Chondrocyte (in vitro differentiated cells): ENCODE results near the gene PIP4K2C. TPM values are rescaled to one million over a fixed set of nuclear protein-coding genes. Genes with fewer than 3 reads are reported as not detected.
"Not testable (repeated sequence)": the region's sequence is repeated elsewhere in the genome, so short reads cannot be mapped to it uniquely, and the experiment has no call there.

ENCODE experiments used
- DNase-seq: peaks from one replicate; pipeline ENCODE4 v3.0.0; 2021; ENCODE audit warnings: mixed read lengths, low spot score
- H3K27ac Mint-ChIP-seq: one replicate; pipeline ENCODE4 v1.8.0; 2021; ENCODE audit warnings: mild to moderate bottlenecking, moderate library complexity, mixed read lengths; ENCODE audit not compliant: unreplicated experiment
- H3K27me3 Mint-ChIP-seq: 2 replicates; pipeline ENCODE4 v1.8.0; 2021; ENCODE audit warnings: low read depth, mixed read lengths
- H3K36me3 Mint-ChIP-seq: 2 replicates; pipeline ENCODE4 v1.8.0; 2021; ENCODE audit warnings: low read depth, mixed read lengths
- H3K4me1 Mint-ChIP-seq: 2 replicates; pipeline ENCODE4 v1.8.0; 2021; ENCODE audit warnings: low read depth, mild to moderate bottlenecking, mixed read lengths
- H3K4me3 Mint-ChIP-seq: one replicate; pipeline ENCODE4 v1.8.0; 2021; ENCODE audit warnings: mild to moderate bottlenecking, moderate library complexity, mixed read lengths; ENCODE audit not compliant: unreplicated experiment
- H3K9me3 Mint-ChIP-seq: 2 replicates; pipeline ENCODE4 v1.8.0; 2021; ENCODE audit warnings: low read depth, mixed read lengths
- CTCF ChIP-seq: fragments of 200-600 bp; sonication (generic); IDR thresholded peaks from 2 replicates; pipeline ENCODE4 v1.5.0; 2021; ENCODE audit warnings: antibody characterized with exemption, mild to moderate bottlenecking, moderate library complexity
- total RNA-seq: library from RNA; stranded (reverse); gene quantifications from 3 replicates; pipeline ENCODE4 v1.2.1, GENCODE V29; 2021

PIP4K2C gene
- total RNA-seq, 1 donor from 2014 or later = 33.1 TPM

DNA sequence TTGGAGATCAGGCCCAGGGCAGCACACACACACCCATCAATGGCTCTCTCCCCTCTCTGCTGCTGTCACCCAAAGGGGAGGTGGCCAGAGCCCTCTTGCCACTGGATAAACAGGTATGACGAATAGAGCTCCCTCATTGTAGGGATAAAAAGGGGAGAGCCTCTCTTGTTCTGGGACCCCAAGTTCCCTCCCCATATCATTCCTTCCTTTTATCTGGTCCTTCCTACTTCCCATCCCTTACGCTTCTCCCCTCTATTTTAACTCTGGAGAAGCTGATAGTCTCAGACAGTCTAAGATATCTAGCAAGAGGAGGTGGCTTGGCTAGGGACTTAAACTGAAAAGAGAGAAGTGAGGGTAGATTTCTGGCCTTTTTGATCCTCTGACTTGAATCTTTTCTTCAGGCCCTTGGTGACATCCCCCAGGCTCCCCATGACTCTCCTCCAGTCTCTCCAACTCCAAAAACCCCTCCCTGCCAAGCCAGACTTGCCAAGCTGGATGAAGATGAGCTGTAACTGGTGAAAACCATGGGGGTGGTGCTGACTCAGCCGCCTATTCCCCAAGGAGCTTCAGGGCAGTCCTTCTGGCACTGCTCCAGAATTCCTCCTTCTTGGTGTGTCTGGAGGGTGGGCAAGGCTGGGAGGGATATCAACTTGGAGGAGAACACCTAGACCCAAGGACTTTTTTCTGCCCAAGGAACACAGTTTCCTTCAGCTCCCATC lies 25.6 kb downstream of the PIP4K2C start:
- DNase-seq = no peak
- Mint-ChIP-seq H3K36me3 (peaks cover 18% of the 10 kb centered on the region), H3K9me3 (no peaks in the 10 kb centered on the region), H3K4me1 (peaks cover 27% of the 10 kb centered on the region), H3K4me3 (no peak overlapping the region), H3K27ac (no peak overlapping the region), H3K27me3 (peaks cover 13% of the 10 kb centered on the region)
- no peak for TF ChIP-seq CTCF

GRCh38 chr12:57617942-57618341 lies 26.9 kb downstream of the PIP4K2C start:
- Mint-ChIP-seq H3K27me3 (peaks cover 22% of the 10 kb centered on the region), H3K27ac (no peak overlapping the region), H3K4me1 (peaks cover 27% of the 10 kb centered on the region), H3K4me3 (no peak overlapping the region), H3K9me3 (no peaks in the 10 kb centered on the region), H3K36me3 (peaks cover 22% of the 10 kb centered on the region)
- DNase-seq = no peak
- TF ChIP-seq CTCF = no peak

DNA sequence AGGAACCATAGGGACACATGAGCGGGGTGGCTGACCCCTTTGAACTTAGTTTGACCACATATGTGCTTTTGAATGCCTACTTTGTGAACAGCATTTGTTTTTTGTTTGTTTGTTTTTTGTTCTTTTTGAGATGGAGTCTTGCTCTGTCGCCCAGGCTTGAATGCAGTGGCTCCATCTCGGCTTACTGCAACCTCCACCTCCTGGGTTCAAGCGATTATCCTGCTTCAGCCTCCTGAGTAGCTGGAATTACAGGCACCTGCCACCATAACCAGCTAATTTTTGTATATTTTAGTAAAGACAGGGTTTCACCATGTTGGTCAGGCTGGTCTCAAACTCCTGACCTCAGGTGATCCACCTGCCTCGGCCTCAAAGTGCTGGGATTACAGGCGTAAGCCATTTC lies 27.4 kb downstream of the PIP4K2C start:
- not testable (repeated sequence) for H3K9me3 Mint-ChIP-seq, H3K27ac Mint-ChIP-seq, DNase-seq, H3K4me3 Mint-ChIP-seq
- peaks cover 23% of the 10 kb centered on the region for H3K36me3 Mint-ChIP-seq
- H3K4me1 Mint-ChIP-seq = peaks cover 27% of the 10 kb centered on the region
- H3K27me3 Mint-ChIP-seq = peaks cover 25% of the 10 kb centered on the region

DNA sequence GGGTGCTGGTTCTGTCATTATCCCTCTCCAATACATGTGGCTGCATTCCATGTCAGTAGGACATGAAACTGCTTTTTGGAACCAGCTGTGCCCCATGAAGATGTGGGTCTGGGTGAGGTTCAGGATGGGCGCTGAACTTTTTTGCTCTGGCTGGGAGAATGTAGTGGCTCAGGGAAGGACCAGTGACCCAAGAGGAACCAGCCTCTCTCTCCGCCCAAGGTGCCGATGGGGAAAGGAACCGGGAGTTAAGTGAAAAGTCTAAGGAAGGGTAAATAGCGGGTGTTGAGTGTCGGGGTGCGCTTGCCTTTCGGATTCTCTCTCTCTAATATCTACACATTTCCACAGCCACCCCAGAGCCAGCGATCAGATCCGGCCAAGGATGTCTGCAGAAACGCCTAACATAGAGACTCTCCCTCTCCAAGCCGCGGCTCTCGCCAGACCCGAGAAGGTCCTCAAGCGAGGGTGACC lies 28.0 kb downstream of the PIP4K2C start:
- Mint-ChIP-seq H3K9me3 (no peaks in the 10 kb centered on the region), H3K4me1 (peaks cover 27% of the 10 kb centered on the region), H3K4me3 (no peak overlapping the region), H3K27me3 (peaks cover 27% of the 10 kb centered on the region), H3K36me3 (peaks cover 23% of the 10 kb centered on the region), H3K27ac (no peak overlapping the region)
- DNase-seq = no peak
- TF ChIP-seq CTCF = no peak

DNA sequence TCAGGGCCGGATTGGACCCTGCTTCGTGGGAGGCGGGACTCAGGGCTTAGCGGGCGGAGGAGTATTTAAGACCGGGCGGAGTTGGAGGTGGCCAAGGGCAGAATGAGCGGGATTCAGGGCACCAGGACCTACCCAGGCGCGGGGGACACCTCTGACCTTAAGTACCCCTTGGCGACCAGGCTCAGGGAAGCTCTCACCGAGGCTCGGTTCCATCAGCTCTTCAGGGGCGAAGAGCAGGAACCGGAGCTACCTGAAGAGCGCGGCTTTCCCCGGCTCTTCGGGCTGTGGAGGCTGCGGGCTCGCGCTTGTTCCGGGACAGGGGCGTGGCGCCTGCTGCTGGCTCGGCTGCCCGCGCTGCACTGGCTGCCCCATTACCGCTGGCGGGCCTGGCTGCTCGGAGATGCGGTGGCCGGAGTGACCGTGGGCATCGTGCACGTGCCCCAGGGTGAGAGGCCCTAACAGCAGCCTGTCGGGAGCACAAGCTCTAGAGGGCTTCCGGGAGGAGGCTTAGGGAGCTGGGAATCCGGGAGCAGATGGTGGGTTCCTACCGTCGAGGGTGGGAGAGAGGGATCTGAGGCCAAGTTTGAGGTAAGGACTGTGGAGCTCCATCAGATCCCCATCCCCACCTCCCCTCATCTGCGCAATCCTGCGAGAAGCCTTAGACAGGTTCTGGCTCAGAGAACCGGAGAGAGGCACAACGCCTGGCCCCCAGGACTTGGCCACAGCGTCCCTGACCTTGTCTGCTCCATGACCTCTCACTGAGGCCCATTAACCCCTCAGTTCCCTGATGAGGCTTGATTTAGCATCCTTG lies 28.6 kb downstream of the PIP4K2C start:
- no peak for DNase-seq
- no peak overlapping the region for H3K27ac Mint-ChIP-seq
- H3K4me1 Mint-ChIP-seq = peaks cover 27% of the 10 kb centered on the region
- no peak for TF ChIP-seq CTCF
- H3K27me3 Mint-ChIP-seq = peaks cover 33% of the 10 kb centered on the region
- H3K36me3 Mint-ChIP-seq = peaks cover 23% of the 10 kb centered on the region
- H3K9me3 Mint-ChIP-seq = no peaks in the 10 kb centered on the region
- no peak overlapping the region for H3K4me3 Mint-ChIP-seq
